Mucosa of rectum (tissue), 2 donors: Measurements from ENCODE around the gene THBS1.

Experiments
- H3K27ac ChIP-seq, 2 donors: one replicate each; pipeline ENCODE4 v1.7.0; 2013; ENCODE audit warnings: inconsistent platforms in 2 of 2, low read depth in 2 of 2, low read length in 2 of 2
- H3K27me3 ChIP-seq, 2 donors: one replicate each; pipeline ENCODE4 v1.7.0; 2013; ENCODE audit warnings: low read length in 2 of 2; ENCODE audit not compliant: control insufficient read depth in 2 of 2, insufficient read depth in 2 of 2
- H3K36me3 ChIP-seq, 2 donors: one replicate each; pipeline ENCODE4 v1.7.0; 2013; ENCODE audit warnings: low read length in 2 of 2; ENCODE audit not compliant: control insufficient read depth in 2 of 2, insufficient read depth in 2 of 2
- H3K4me1 ChIP-seq, 2 donors: one replicate each; pipeline ENCODE4 v1.7.0; 2013; ENCODE audit warnings: low read length in 2 of 2, mild to moderate bottlenecking in 1 of 2; ENCODE audit not compliant: control insufficient read depth in 2 of 2, insufficient read depth in 2 of 2
- H3K4me3 ChIP-seq, 2 donors: one replicate each; pipeline ENCODE4 v1.7.0; 2013; ENCODE audit warnings: low read length in 2 of 2
- H3K9ac ChIP-seq, 2 donors: one replicate each; pipeline ENCODE4 v1.7.0; 2013; ENCODE audit warnings: low read length in 2 of 2, low read depth in 1 of 2, mild to moderate bottlenecking in 1 of 2
- H3K9me3 ChIP-seq, 2 donors: one replicate each; pipeline ENCODE4 v1.7.0; 2013; ENCODE audit warnings: low read length in 2 of 2; ENCODE audit not compliant: control insufficient read depth in 2 of 2
- donor health status: healthy.
- donor health status: Normal muscosa, but diverticular disease.

THBS1 gene

GRCh38 chr15:39628144-39628508 lies 47.2 kb downstream of the THBS1 start:
- peak overlapping the region; percentile 93 to 95 for H3K27ac ChIP-seq

GRCh38 chr15:39628546-39629257 lies 47.8 kb downstream of the THBS1 start:
- Histone ChIP-seq H3K27me3 (no peaks in the 10 kb centered on the region), H3K36me3 (no peaks in the 10 kb centered on the region), H3K9ac (peak overlapping the region; percentile 27 to 58), H3K9me3 (no peaks in the 10 kb centered on the region), H3K4me3 (no peak overlapping the region), H3K27ac (peak overlapping the region; percentile 93 to 95), H3K4me1 (peaks cover 53 to 75% of the 10 kb centered on the region in 2 donors)

More at GRCh38 chr15:39628144-39628508, 47.2 kb downstream of the THBS1 start:
- peaks cover 56 to 79% of the 10 kb centered on the region in 2 donors for H3K4me1 ChIP-seq
- H3K9me3 ChIP-seq: no peaks in the 10 kb centered on the region
- H3K36me3 ChIP-seq: no peaks in the 10 kb centered on the region
- no peak overlapping the region for H3K4me3 ChIP-seq
- H3K27me3 ChIP-seq: no peaks in the 10 kb centered on the region
- H3K9ac ChIP-seq: no peak overlapping the region

- Histone ChIP-seq H3K27ac (peak overlapping the region; percentile 93 to 95), H3K4me3 (no peak overlapping the region), H3K27me3 (no peaks in the 10 kb centered on the region), H3K36me3 (no peaks in the 10 kb centered on the region), H3K4me1 (peaks cover 49 to 68% of the 10 kb centered on the region in 2 donors), H3K9me3 (no peaks in the 10 kb centered on the region), H3K9ac (peak overlapping the region in 1 of 2 donors; percentile 58)
Observed at GRCh38 chr15:39629371-39629770, 48.5 kb downstream of the THBS1 start.

- H3K36me3 ChIP-seq: no peaks in the 10 kb centered on the region
- H3K9me3 ChIP-seq: no peaks in the 10 kb centered on the region
- H3K27me3 ChIP-seq: no peaks in the 10 kb centered on the region
- peak overlapping the region; percentile 93 to 95 for H3K27ac ChIP-seq
- H3K4me1 ChIP-seq: peaks cover 44 to 63% of the 10 kb centered on the region in 2 donors
- H3K4me3 ChIP-seq: peak overlapping the region in 1 of 2 donors; percentile 29
- peak overlapping the region; percentile 5 to 58 for H3K9ac ChIP-seq
Observed at GRCh38 chr15:39629906-39630305, 49.0 kb downstream of the THBS1 start.

- Histone ChIP-seq H3K9ac (no peak overlapping the region), H3K9me3 (no peaks in the 10 kb centered on the region), H3K4me3 (no peak overlapping the region), H3K36me3 (no peaks in the 10 kb centered on the region), H3K27ac (peak overlapping the region in 1 of 2 donors; percentile 93), H3K27me3 (no peaks in the 10 kb centered on the region), H3K4me1 (peaks cover 34 to 49% of the 10 kb centered on the region in 2 donors)
Observed at GRCh38 chr15:39631357-39631756, 50.5 kb downstream of the THBS1 start.

- Histone ChIP-seq H3K9me3 (no peaks in the 10 kb centered on the region), H3K27ac (no peak overlapping the region), H3K36me3 (no peaks in the 10 kb centered on the region), H3K4me3 (no peak overlapping the region), H3K4me1 (peaks cover 10 to 23% of the 10 kb centered on the region in 2 donors), H3K9ac (no peak overlapping the region), H3K27me3 (no peaks in the 10 kb centered on the region)
Observed at GRCh38 chr15:39638041-39638440, 57.2 kb downstream of the THBS1 start.

- Histone ChIP-seq H3K27me3 (no peaks in the 10 kb centered on the region), H3K27ac (no peak overlapping the region), H3K9me3 (no peaks in the 10 kb centered on the region)
Observed at GRCh38 chr15:39639037-39639436, 58.2 kb downstream of the THBS1 start.

GRCh38 chr15:39640665-39641064 lies 59.8 kb downstream of the THBS1 start:
- Histone ChIP-seq H3K9me3 (no peaks in the 10 kb centered on the region), H3K27ac (peak overlapping the region; percentile 71 to 85), H3K9ac (peak overlapping the region; percentile 14 to 26), H3K4me3 (no peak overlapping the region), H3K27me3 (no peaks in the 10 kb centered on the region), H3K4me1 (peaks cover 20 to 39% of the 10 kb centered on the region in 2 donors), H3K36me3 (no peaks in the 10 kb centered on the region)

More at GRCh38 chr15:39639037-39639436, 58.2 kb downstream of the THBS1 start:
- Histone ChIP-seq H3K4me1 (peaks cover 10 to 28% of the 10 kb centered on the region in 2 donors), H3K36me3 (no peaks in the 10 kb centered on the region), H3K9ac (no peak overlapping the region), H3K4me3 (no peak overlapping the region)

GRCh38 chr15:39641191-39641889 lies 60.5 kb downstream of the THBS1 start:
- Histone ChIP-seq H3K4me3 (no peak overlapping the region), H3K27me3 (no peaks in the 10 kb centered on the region), H3K36me3 (no peaks in the 10 kb centered on the region), H3K9me3 (no peaks in the 10 kb centered on the region), H3K9ac (no peak overlapping the region), H3K4me1 (peaks cover 20 to 39% of the 10 kb centered on the region in 2 donors), H3K27ac (peak overlapping the region; percentile 71 to 85)

GRCh38 chr15:39642011-39642640 lies 61.2 kb downstream of the THBS1 start:
- H3K9me3 ChIP-seq: no peaks in the 10 kb centered on the region
- no peaks in the 10 kb centered on the region for H3K36me3 ChIP-seq
- no peak overlapping the region for H3K4me3 ChIP-seq
- H3K27ac ChIP-seq: peak overlapping the region; percentile 71 to 85
- H3K4me1 ChIP-seq: peaks cover 20 to 39% of the 10 kb centered on the region in 2 donors
- H3K27me3 ChIP-seq: no peaks in the 10 kb centered on the region
- H3K9ac ChIP-seq: peak overlapping the region in 1 of 2 donors; percentile 24
